ENCODE data around the gene CNN2. TPM values are rescaled to one million over a fixed set of nuclear protein-coding genes. Genes with fewer than 3 reads are reported as not detected.
A peak's percentile ranks its signal among the peaks of the same experiment; 100 is the strongest.

The CNN2 gene
- total and polyA plus RNA-seq, 9 of the 15 experiments (the other 6 are each of a cell fraction or from before 2014, with no cell fraction given), result 12.1 to 174 (median 52.7) TPM

- H3K9me3 ChIP-seq (replicated peaks; ENCODE audit: control insufficient read depth, insufficient read depth, low read depth, low read length), result no peaks in the 10 kb centered on the region
- ATAC-seq (no peak), FAIRE-seq (no peak), DNase-seq (ENCODE audit: extremely low read depth in 1 of 4, low spot score in 3 of 4) (no peak)
- H2AFZ ChIP-seq (ENCODE audit: low read depth, low read length), result no peak overlapping the region
- no peak overlapping the region for H3K4me2 ChIP-seq (ENCODE audit: insufficient read depth, low read length)
- in situ Hi-C loops (cut with MboI), result no loop called here
- BruUV-seq (replicated peaks), result no TSS peak
- intact Hi-C loops (cut with micrococcal nuclease), result no loop called here
- POLR2A ChIA-PET, result interaction anchor here (0.7 to 0.9 kb wide), 4 partner anchors 9 to 203 kb away, joined by 3 to 4 read pairs (median 4); partner anchors contain the start of gene FAM174C
- H3K9ac ChIP-seq (ENCODE audit: insufficient read depth in 1 of 2, low read depth in 2 of 2, low read length in 2 of 2), result peak overlapping the region in 1 of 2 experiments; percentile 68; a peak in 2 of 4 replicates
- no peaks in the 10 kb centered on the region for H3K27me3 ChIP-seq (ENCODE audit: control insufficient read depth in 2 of 2, insufficient read depth in 2 of 2, low read length in 2 of 2)
- no peak overlapping the region for H3K4me3 ChIP-seq
- no peaks in the 10 kb centered on the region for H3K79me2 ChIP-seq (ENCODE audit: control insufficient read depth, insufficient read depth, low read length)
- H3K27ac ChIP-seq (ENCODE audit: extremely low read depth, low read depth, low read length), result no peak overlapping the region
- 64% methylated on average over 9 of the region's 11 CpGs for WGBS (ENCODE audit: insufficient coverage, low coverage, missing lambda C conversion rate)
- TF ChIP-seq PHF20 (IDR thresholded peaks at IDR 0.05; ENCODE audit: partially characterized antibody), result peak; percentile 49
- TF ChIP-seq EP400 (IDR thresholded peaks at IDR 0.05), result no peak
- TF ChIP-seq ZFP36 (IDR thresholded peaks at IDR 0.05; ENCODE audit: low read depth, low read length, partially characterized antibody), result peak; percentile 84
- TF ChIP-seq HDAC2 (IDR thresholded peaks at IDR 0.05), result peak; percentile 76
- peak; percentile 86 to 91 for TF ChIP-seq KDM1A (IDR thresholded peaks at IDR 0.05)
- no peak for TF ChIP-seq CREM (IDR thresholded peaks at IDR 0.05; ENCODE audit: low read depth)
- TF ChIP-seq MLX (CRISPR knock-in tag; conservative IDR thresholded peaks at IDR 0.05), result no peak
- TF ChIP-seq NCOA6 (IDR thresholded peaks at IDR 0.05), result no peak
- 0 out of 2 replicates have a peak, but pooled peaks have one; percentile 4 for TF ChIP-seq ZBTB33 (CRISPR knock-in tag; IDR thresholded peaks at IDR 0.05)
- no peak for TF ChIP-seq ZC3H4 (CRISPR knock-in tag; IDR thresholded peaks at IDR 0.05; ENCODE audit: borderline replicate concordance)
- TF ChIP-seq HDAC1 (IDR thresholded peaks at IDR 0.05), result peak in 1 of 2 experiments; percentile 17; a peak in 1 of 4 replicates
- peak; percentile 94 for TF ChIP-seq RBM25 (IDR thresholded peaks at IDR 0.05; ENCODE audit: low read depth, low read length, severe bottlenecking)
- peak; percentile 32 for TF ChIP-seq RBM39 (optimal IDR thresholded peaks at IDR 0.05; ENCODE audit: low read depth, low read length)
- peak; percentile 99 for TF ChIP-seq ZNF121 (CRISPR knock-in tag; conservative IDR thresholded peaks at IDR 0.05)
- no peak for TF ChIP-seq TBP (optimal IDR thresholded peaks at IDR 0.05; ENCODE audit: low read depth, low read length)
- no peak for TF ChIP-seq STAG1 (CRISPR knock-in tag; IDR thresholded peaks at IDR 0.05; ENCODE audit: borderline replicate concordance)
- peak; percentile 98 for TF ChIP-seq BCOR (IDR thresholded peaks at IDR 0.05)
- peak; percentile 96 for TF ChIP-seq PTBP1 (IDR thresholded peaks at IDR 0.05; ENCODE audit: low read depth, low read length)
- TF ChIP-seq ADNP (tag; IDR thresholded peaks at IDR 0.05), result peak; percentile 70
- TF ChIP-seq SMARCA5 (IDR thresholded peaks at IDR 0.05), result peak; percentile 86; the same call in 1 of the 2 replicates
- CTCF ChIA-PET (ENCODE audit: low intra/inter-chr PET ratio), result no interaction called here
- H4K20me1 ChIP-seq (replicated peaks; ENCODE audit: control insufficient read depth, insufficient read depth, low read length), result 0 out of 2 replicates have a peak, but pooled peaks cover 3% of the 10 kb centered on the region
- H3K4me1 ChIP-seq (replicated peaks in 1 of 2; ENCODE audit: control insufficient read depth in 2 of 2, insufficient read depth in 2 of 2, low read length in 2 of 2), result peaks cover 32 to 75% of the 10 kb centered on the region in 2 experiments
- H3K36me3 ChIP-seq (ENCODE audit: control insufficient read depth, insufficient read depth, low read length), result no peaks in the 10 kb centered on the region
- no peaks in the 10 kb centered on the region for H3K9me1 ChIP-seq (ENCODE audit: control insufficient read depth, insufficient read depth, low read length)
Measured at GRCh38 chr19:1072371-1073015, 46.1 kb downstream of the CNN2 start.
